Measurements from ENCODE around the gene KIF16B.

The KIF16B gene

GRCh38 chr20:16222859-16223411 is 350.3 kb downstream of the KIF16B start:
- no peak for DNase-seq (ENCODE audit: low read depth in 2 of 3, low spot score in 1 of 3)

Measured in stimulated activated CD4-positive, alpha-beta T cell treated with anti-CD3 and anti-CD28 coated beads, Interleukin-12 subunit alpha, Interleukin-12 subunit beta, amount 100 ng/mL, for 48 hours (primary cell).